HUES6 (cell line): Measurements from ENCODE around the gene ADPRS.

Experiments used
- H3K27ac ChIP-seq: 2 replicates; pipeline ENCODE4 v1.7.0; 2013; ENCODE audit warnings: low read depth, mild to moderate bottlenecking, low read length, inconsistent platforms
- H3K27me3 ChIP-seq: 2 replicates; pipeline ENCODE4 v1.6.1; 2013; ENCODE audit warnings: low read length; ENCODE audit not compliant: control insufficient read depth, insufficient read depth
- H3K36me3 ChIP-seq: 2 replicates; pipeline ENCODE4 v1.6.1; 2013; ENCODE audit warnings: low read length; ENCODE audit not compliant: control insufficient read depth, insufficient read depth
- H3K4me1 ChIP-seq: 2 replicates; pipeline ENCODE4 v1.6.1; 2013; ENCODE audit warnings: low read length; ENCODE audit not compliant: control insufficient read depth, insufficient read depth
- H3K4me3 ChIP-seq: 2 replicates; pipeline ENCODE4 v1.5.1; 2013; ENCODE audit warnings: low read depth, low read length
- H3K9ac ChIP-seq: one replicate; pipeline ENCODE4 v1.6.1; 2013; ENCODE audit warnings: mild to moderate bottlenecking, low read length
- H3K9me3 ChIP-seq: 2 replicates; pipeline ENCODE4 v1.6.1; 2013; ENCODE audit warnings: low read depth, low read length; ENCODE audit not compliant: control insufficient read depth, insufficient read depth

Gene ADPRS

DNA sequence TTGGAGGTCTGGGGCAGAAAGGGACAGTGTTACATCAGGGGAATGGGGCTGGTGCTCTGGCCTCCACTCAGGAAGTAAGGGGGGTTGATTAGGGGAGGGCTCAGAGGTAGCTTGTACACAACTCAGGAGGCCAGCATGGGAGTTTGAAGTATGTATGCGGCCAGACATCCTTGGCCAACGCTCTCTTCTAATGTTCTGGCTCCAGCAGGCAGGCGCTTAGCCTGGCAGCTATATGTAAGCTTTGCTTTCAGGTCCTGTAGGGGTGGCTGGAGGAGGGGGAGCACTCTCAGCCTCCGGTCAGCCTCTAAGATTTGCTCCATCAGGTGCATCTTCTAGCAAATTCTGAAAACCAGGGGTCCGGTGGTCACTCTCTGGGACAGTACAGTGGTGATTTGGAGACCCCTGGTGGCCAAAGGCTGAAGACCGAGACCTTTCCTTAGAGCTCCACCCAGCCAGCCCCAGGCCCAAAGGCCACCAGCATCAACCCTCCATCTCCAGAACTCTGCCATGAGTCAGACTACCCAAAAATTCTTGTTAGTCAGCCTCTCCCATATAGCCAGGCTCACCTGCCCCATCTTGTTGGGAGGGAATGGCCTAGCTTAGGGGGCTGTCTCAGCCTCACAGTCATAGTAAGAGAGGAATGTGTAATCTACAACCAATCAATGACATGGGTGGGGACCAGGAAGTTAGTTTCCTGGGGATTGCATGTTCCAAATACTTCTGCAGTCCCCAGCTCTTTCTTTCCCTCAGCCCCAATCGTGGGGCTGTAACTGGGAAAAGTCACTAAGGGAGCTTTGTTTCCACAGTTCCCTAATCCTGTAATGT lies 46.0 kb downstream of the ADPRS start:
- Histone ChIP-seq H3K9me3 (no peaks in the 10 kb centered on the region), H3K36me3 (peaks cover 21% of the 10 kb centered on the region), H3K4me1 (peaks cover 10% of the 10 kb centered on the region; the same call in 1 of the 2 replicates), H3K27ac (no peak overlapping the region), H3K9ac (no peak overlapping the region), H3K4me3 (no peak overlapping the region), H3K27me3 (no peaks in the 10 kb centered on the region)

GRCh38 chr1:36135330-36135667 lies 46.6 kb downstream of the ADPRS start:
- H3K36me3 ChIP-seq: peaks cover 26% of the 10 kb centered on the region

DNA sequence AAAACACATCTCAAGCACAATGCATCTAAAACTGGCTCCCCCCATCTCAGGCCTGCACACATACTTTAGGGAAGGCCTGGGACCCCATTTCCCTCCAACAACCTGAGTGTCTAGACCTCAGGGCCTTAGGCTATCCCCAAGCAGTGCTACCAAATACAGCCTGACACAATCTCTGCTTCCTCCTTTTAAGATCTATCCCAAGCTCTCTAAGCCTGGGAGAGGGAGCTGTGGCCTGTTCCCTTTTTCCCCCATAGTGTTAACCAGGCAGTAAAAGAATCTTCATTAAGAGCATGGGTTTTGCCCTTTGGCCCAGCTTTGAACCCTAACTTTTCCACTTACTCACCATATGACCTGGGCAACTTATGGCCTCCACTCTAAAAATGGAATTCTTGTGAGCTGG lies 47.1 kb downstream of the ADPRS start:
- Histone ChIP-seq H3K4me1 (peaks cover 10% of the 10 kb centered on the region; the same call in 1 of the 2 replicates), H3K27me3 (no peaks in the 10 kb centered on the region), H3K4me3 (no peak overlapping the region), H3K36me3 (peaks cover 26% of the 10 kb centered on the region), H3K27ac (no peak overlapping the region), H3K9me3 (no peaks in the 10 kb centered on the region), H3K9ac (no peak overlapping the region)

More at GRCh38 chr1:36135330-36135667, 46.6 kb downstream of the ADPRS start:
- Histone ChIP-seq H3K27me3 (no peaks in the 10 kb centered on the region), H3K9ac (no peak overlapping the region), H3K27ac (no peak overlapping the region), H3K9me3 (no peaks in the 10 kb centered on the region), H3K4me3 (no peak overlapping the region), H3K4me1 (peaks cover 10% of the 10 kb centered on the region; the same call in 1 of the 2 replicates)

GRCh38 chr1:36136535-36136934 lies 47.8 kb downstream of the ADPRS start:
- Histone ChIP-seq H3K4me1 (peaks cover 10% of the 10 kb centered on the region; the same call in 1 of the 2 replicates), H3K4me3 (no peak overlapping the region), H3K36me3 (peaks cover 26% of the 10 kb centered on the region), H3K9me3 (no peaks in the 10 kb centered on the region), H3K27me3 (no peaks in the 10 kb centered on the region), H3K9ac (no peak overlapping the region), H3K27ac (no peak overlapping the region)

DNA sequence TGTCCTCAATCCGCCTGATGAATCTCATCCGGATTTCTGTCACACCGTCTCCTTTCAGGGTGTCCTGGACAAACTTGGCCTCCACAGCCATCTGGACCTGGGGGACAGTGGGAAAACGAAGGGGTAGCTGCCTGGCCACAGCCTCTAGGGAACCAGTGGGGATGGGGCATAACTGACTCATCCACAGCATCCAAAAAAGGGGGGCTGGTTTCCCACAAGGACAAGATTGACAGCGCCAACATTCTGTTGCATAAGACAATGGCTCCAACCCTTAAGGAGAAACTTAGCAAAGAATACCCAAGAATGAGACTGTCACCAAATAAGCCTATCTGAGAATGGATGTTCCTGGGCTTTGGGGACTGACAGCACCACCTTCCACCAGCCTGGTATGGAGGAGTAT lies 48.5 kb downstream of the ADPRS start:
- Histone ChIP-seq H3K9ac (no peak overlapping the region), H3K4me1 (peaks cover 10% of the 10 kb centered on the region; the same call in 1 of the 2 replicates), H3K27me3 (no peaks in the 10 kb centered on the region), H3K4me3 (no peak overlapping the region), H3K9me3 (no peaks in the 10 kb centered on the region), H3K27ac (no peak overlapping the region), H3K36me3 (peaks cover 26% of the 10 kb centered on the region)

GRCh38 chr1:36137776-36138175 lies 49.1 kb downstream of the ADPRS start:
- H3K9ac ChIP-seq: no peak overlapping the region
- H3K36me3 ChIP-seq: peaks cover 26% of the 10 kb centered on the region
- no peaks in the 10 kb centered on the region for H3K27me3 ChIP-seq
- peaks cover 10% of the 10 kb centered on the region; the same call in 1 of the 2 replicates for H3K4me1 ChIP-seq
- H3K9me3 ChIP-seq: no peaks in the 10 kb centered on the region
- no peak overlapping the region for H3K4me3 ChIP-seq
- H3K27ac ChIP-seq: no peak overlapping the region

GRCh38 chr1:36139521-36139920 lies 50.8 kb downstream of the ADPRS start:
- no peak overlapping the region for H3K9ac ChIP-seq
- no peak overlapping the region for H3K4me3 ChIP-seq
- peaks cover 2% of the 10 kb centered on the region; the same call in 1 of the 2 replicates for H3K4me1 ChIP-seq
- no peak overlapping the region for H3K27ac ChIP-seq
- H3K27me3 ChIP-seq: no peaks in the 10 kb centered on the region
- H3K36me3 ChIP-seq: peaks cover 26% of the 10 kb centered on the region
- no peaks in the 10 kb centered on the region for H3K9me3 ChIP-seq

- no peak overlapping the region for H3K9ac ChIP-seq
- no peaks in the 10 kb centered on the region for H3K9me3 ChIP-seq
- no peaks in the 10 kb centered on the region for H3K4me1 ChIP-seq
- H3K36me3 ChIP-seq: peaks cover 21% of the 10 kb centered on the region
- H3K4me3 ChIP-seq: no peak overlapping the region
- no peak overlapping the region for H3K27ac ChIP-seq
- H3K27me3 ChIP-seq: no peaks in the 10 kb centered on the region
Measured at GRCh38 chr1:36142121-36142520, 53.4 kb downstream of the ADPRS start.

- Histone ChIP-seq H3K9me3 (no peaks in the 10 kb centered on the region), H3K9ac (no peak overlapping the region), H3K4me3 (no peak overlapping the region), H3K27me3 (no peaks in the 10 kb centered on the region), H3K27ac (no peak overlapping the region), H3K4me1 (no peaks in the 10 kb centered on the region), H3K36me3 (peaks cover 8% of the 10 kb centered on the region)
Measured at GRCh38 chr1:36143424-36143823, 54.7 kb downstream of the ADPRS start.
